AG10803 (cell line): ENCODE results near the gene SPOCK2.

Source experiments
- DNase-seq: peaks from one replicate; pipeline ENCODE4 v3.0.0; 2010; ENCODE audit warnings: low read depth
- H3K4me3 ChIP-seq: 2 replicates; pipeline ENCODE4 v1.5.1; 2011; ENCODE audit warnings: mild to moderate bottlenecking, low read length, control low read depth
- CTCF ChIP-seq: conservative IDR thresholded peaks from 2 replicates; pipeline ENCODE4 v1.5.1; 2011; ENCODE audit warnings: mild to moderate bottlenecking, low read length, control low read depth, inconsistent platforms

Gene SPOCK2

DNA sequence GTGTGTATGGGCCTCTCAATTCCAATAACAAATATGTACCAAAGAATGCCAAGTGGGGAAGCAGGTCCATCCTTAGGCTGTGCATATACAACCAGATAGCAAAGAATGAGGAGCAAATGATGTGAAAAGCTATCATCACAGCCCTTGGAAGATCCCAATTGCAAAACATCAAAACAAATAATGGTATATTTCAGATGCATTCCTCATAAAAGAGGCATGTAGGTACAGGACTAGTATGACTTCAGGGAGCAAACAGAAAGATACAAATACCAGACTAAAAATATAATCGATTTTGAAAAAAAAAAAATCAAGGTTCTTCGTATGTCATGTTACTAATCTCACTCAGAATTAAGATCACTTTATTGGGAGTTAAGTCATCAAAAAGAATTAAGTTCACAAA lies 18.5 kb upstream of the SPOCK2 start:
- no peak for DNase-seq
- no peak overlapping the region for H3K4me3 ChIP-seq
- TF ChIP-seq CTCF: no peak

DNA sequence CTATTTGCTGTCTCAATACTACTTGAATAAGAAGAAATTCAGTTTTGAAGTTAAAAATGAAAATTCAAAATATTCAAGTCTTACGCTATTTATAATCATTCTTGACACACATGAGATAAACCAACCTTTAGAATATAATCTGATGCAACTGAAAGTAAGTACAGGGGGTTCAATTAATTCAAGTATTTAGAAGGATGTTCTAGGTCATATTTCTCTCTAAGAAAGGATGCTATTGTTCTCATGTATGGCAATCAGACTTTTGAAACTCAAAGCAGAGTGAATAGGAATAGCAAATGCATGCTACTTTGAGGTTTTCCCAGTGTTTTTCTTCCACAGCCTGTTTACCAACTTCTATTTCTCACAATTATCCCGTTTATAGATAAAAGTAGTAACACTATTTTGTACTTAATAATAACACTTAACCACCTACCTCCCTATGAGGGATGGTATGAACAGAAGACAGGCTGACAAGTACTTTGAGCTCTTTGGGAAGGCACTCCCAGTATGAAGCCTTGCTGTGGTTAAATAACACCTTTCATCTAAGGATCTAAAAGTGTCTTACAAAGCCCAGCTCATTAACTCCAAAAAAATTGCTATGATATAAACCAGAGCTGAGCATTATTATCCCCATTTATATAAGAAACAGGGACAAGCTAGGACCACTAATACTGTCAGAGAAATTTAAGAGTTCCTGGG lies 18.0 kb upstream of the SPOCK2 start:
- no peak for DNase-seq
- no peak overlapping the region for H3K4me3 ChIP-seq
- TF ChIP-seq CTCF: no peak

- TF ChIP-seq CTCF: no peak
- no peak for DNase-seq
- no peak overlapping the region for H3K4me3 ChIP-seq
Observed at GRCh38 chr10:72105710-72106109, 17.4 kb upstream of the SPOCK2 start.

- H3K4me3 ChIP-seq: no peak overlapping the region
- DNase-seq: no peak
- TF ChIP-seq CTCF: no peak
Observed at GRCh38 chr10:72105098-72105475, 16.7 kb upstream of the SPOCK2 start.

DNA sequence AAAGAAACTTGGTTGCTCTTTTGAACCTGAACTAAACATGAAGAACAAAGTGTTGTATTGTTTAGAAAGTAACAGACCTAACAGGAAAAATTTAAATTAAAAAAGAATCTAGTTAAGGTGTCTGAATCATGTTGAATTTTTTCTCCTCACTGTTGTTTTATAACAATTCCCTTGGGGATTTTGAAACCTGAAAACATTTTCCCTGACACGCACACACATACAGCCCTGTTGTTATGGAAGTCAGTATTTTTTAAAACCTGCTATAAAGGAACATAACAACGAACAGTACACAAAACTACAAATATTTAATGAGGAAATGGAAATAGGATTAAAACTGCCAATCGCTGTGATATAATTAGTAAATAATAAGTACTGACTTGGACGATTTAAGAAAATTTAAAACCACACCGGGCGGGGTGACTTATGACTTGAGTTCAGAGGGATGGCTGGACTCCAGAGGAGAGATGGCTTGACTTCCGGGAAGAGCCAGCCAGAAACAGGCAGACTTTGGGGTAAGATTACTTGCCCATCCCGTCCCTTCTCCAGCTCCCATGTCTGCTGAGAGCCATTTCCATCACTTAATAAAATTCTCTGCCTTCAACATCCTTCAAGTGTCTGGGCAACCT lies 16.2 kb upstream of the SPOCK2 start:
- peak; percentile 67 for DNase-seq
- no peak for TF ChIP-seq CTCF
- no peak overlapping the region for H3K4me3 ChIP-seq

DNA sequence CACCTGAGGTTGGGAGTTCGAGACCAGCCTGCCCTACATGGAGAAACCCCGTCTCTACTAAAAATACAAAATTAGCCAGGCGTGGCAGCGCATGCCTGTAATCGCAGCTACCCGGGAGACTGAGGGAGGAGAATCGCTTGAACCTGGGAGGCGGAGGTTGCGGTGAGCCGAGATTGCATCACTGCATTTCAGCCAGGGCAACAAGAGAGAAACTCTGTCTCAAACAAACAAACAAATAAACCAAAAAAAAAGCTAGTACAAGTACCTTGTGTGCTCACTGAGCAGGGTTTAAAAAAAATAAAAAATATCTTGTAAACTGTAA lies 11.2 kb upstream of the SPOCK2 start:
- TF ChIP-seq CTCF: no peak
- DNase-seq: no peak
- H3K4me3 ChIP-seq: no peak overlapping the region

DNA sequence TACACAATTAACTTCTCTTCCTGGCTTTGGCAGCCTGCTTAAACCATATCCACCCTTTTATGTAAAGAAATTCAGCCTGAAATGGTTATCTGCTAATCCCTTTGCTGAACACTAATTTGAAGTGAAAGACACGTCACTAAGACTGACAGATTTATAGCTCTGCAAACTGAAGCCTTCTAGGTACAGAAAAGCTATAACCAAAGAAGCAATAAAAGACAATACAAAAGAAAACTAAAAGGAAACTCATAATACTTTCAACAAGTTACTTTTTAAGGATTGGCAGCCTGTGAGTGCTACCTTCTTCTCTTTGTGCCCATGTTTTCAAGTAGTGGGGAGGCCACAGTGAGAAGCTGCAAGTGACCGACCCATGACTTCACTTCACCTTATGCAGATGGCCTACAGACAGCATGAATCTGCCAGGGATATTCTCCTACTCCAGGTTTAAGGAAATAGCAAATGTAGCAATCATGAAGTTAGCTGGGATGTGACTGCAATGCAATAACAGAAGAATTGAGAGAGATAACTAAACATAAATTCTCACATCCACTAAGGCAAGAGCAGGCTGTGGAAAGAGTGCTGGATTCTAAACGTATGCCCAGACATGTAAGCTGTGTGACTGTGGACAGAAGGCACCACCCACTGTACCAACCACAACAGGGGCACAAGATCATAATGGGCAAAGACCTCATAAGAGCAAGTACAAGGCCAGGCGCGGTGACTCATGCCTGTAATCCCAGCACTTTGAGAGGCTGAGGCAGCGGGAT lies 10.7 kb upstream of the SPOCK2 start:
- no peak for TF ChIP-seq CTCF
- DNase-seq: no peak
- no peak overlapping the region for H3K4me3 ChIP-seq
